Measurements from ENCODE around the gene NR1D2. TPM values are rescaled to one million over a fixed set of nuclear protein-coding genes. Genes with fewer than 3 reads are reported as not detected.

NR1D2 gene
- total RNA-seq, 2 donors from 2014 or later = 13.0 to 14.5 TPM

- no peaks in the 10 kb centered on the region for H3K27me3 ChIP-seq
- no peaks in the 10 kb centered on the region for H3K9me3 ChIP-seq
- H3K27ac ChIP-seq = no peak overlapping the region
- ATAC-seq (no peak), DNase-seq (no peak)
- WGBS, 2 donors = 18 to 20% methylated on average over 1 of the region's 1 CpG
- no peak for TF ChIP-seq CTCF (IDR thresholded peaks at IDR 0.05)
- no peak for TF ChIP-seq POLR2A (IDR thresholded peaks at IDR 0.05)
- H3K4me1 ChIP-seq = peaks cover 4% of the 10 kb centered on the region
- H3K36me3 ChIP-seq (replicated peaks in 1 of 2; ENCODE audit: insufficient read depth in 1 of 2, low read depth in 2 of 2) = peaks cover 0 to 5% of the 10 kb centered on the region in 2 donors
- intact Hi-C loops (cut with DNase I) = no loop called here
- no peak overlapping the region for H3K4me3 ChIP-seq
Observed at GRCh38 chr3:23960649-23961048, 15.6 kb downstream of the NR1D2 start.

GRCh38 chr3:23961066-23961465, 16.0 kb downstream of the NR1D2 start:
- Histone ChIP-seq H3K4me1 (peaks cover 4% of the 10 kb centered on the region), H3K27ac (no peak overlapping the region), H3K4me3 (no peak overlapping the region), H3K27me3 (no peaks in the 10 kb centered on the region), H3K36me3 (replicated peaks in 1 of 2; ENCODE audit: insufficient read depth in 1 of 2, low read depth in 2 of 2) (peaks cover 0 to 6% of the 10 kb centered on the region in 2 donors), H3K9me3 (no peaks in the 10 kb centered on the region)
- TF ChIP-seq CTCF (IDR thresholded peaks at IDR 0.05) (no peak), POLR2A (IDR thresholded peaks at IDR 0.05) (no peak)
- ATAC-seq (no peak), DNase-seq (no peak)
- intact Hi-C loops (cut with DNase I) = no loop called here
- 92 to 93% methylated on average over 1 of the region's 1 CpG for WGBS, 2 donors

GRCh38 chr3:23961913-23962312, 16.8 kb downstream of the NR1D2 start:
- TF ChIP-seq CTCF (IDR thresholded peaks at IDR 0.05) (no peak), POLR2A (IDR thresholded peaks at IDR 0.05) (no peak)
- H3K9me3 ChIP-seq = no peaks in the 10 kb centered on the region
- 91 to 97% methylated on average over 5 of the region's 5 CpGs for WGBS, 2 donors
- no peak for DNase-seq
- H3K4me1 ChIP-seq = no peaks in the 10 kb centered on the region
- no peak overlapping the region for H3K4me3 ChIP-seq
- ATAC-seq = no peak
- peaks cover 0 to 6% of the 10 kb centered on the region in 2 donors for H3K36me3 ChIP-seq (replicated peaks in 1 of 2; ENCODE audit: insufficient read depth in 1 of 2, low read depth in 2 of 2)
- no peak overlapping the region for H3K27ac ChIP-seq
- intact Hi-C loops (cut with DNase I) = no loop called here
- no peaks in the 10 kb centered on the region for H3K27me3 ChIP-seq

DNA sequence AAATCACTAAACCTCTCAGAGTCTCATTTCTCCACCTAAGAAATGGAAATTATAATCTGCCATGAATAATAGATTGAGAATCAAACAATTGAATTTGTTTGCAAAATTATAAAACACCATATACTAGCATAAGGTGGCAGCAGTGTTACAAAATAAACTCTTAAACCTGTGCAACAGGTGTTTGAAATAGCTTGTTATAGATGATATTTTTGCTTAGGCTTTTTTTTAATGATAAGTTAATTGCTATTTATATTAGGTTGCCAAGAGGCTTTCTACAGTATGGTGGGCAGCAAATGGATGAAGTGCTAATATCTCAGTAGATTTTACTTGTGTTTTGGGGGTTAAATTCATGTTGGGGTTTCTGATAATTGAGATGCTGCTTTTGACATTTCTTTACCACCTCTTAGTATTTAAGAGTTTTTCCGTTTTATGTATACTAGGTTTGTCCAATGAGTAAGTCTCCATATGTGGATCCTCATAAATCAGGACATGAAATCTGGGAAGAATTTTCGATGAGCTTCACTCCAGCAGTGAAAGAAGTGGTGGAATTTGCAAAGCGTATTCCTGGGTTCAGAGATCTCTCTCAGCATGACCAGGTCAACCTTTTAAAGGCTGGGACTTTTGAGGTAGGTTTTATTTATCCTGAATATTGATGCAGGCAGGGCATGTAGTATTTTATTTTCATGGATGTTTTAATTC, 19.6 kb downstream of the NR1D2 start:
- TF ChIP-seq POLR2A (IDR thresholded peaks at IDR 0.05) = no peak
- no peak for TF ChIP-seq CTCF (IDR thresholded peaks at IDR 0.05)
- DNase-seq (no peak), ATAC-seq (no peak)
- WGBS, 2 donors = 87 to 93% methylated on average over 3 of the region's 3 CpGs
- H3K4me1 ChIP-seq = no peaks in the 10 kb centered on the region
- intact Hi-C loops (cut with DNase I) = no loop called here
- peaks cover 0 to 8% of the 10 kb centered on the region in 2 donors for H3K36me3 ChIP-seq (replicated peaks in 1 of 2; ENCODE audit: insufficient read depth in 1 of 2, low read depth in 2 of 2)
- H3K27me3 ChIP-seq = no peaks in the 10 kb centered on the region
- no peaks in the 10 kb centered on the region for H3K9me3 ChIP-seq
- no peak overlapping the region for H3K4me3 ChIP-seq
- H3K27ac ChIP-seq = no peak overlapping the region

DNA sequence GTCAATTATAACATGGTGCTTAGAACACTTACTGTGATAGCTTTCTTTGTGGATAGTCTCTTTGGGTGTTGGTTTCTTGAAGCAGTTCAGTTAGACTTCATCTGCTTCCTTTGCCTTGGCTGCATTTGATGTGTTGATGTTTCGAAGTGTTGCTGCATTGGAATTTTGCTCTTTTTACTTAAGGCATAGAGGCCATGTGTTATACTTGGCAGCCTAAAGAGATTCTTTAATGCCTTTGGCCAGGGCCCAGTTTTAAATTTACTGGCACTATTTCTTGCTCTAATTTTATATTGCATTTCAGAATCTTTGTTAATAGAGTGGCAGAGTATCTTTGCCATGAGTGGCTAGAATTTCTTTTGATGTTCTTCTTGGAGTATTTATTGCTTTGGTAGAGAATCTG, 21.2 kb downstream of the NR1D2 start:
- WGBS, 2 donors = 94 to 100% methylated on average over 1 of the region's 1 CpG
- no peak overlapping the region for H3K27ac ChIP-seq
- intact Hi-C loops (cut with DNase I) = no loop called here
- DNase-seq = no peak
- H3K4me1 ChIP-seq = no peaks in the 10 kb centered on the region
- no peaks in the 10 kb centered on the region for H3K9me3 ChIP-seq
- no peaks in the 10 kb centered on the region for H3K27me3 ChIP-seq
- TF ChIP-seq CTCF (IDR thresholded peaks at IDR 0.05) (no peak), POLR2A (IDR thresholded peaks at IDR 0.05) (no peak)
- ATAC-seq = no peak
- H3K4me3 ChIP-seq = no peak overlapping the region
- peaks cover 0 to 8% of the 10 kb centered on the region in 2 donors for H3K36me3 ChIP-seq (replicated peaks in 1 of 2; ENCODE audit: insufficient read depth in 1 of 2, low read depth in 2 of 2)
